Measurements from ENCODE around the gene SCLT1. TPM values are rescaled to one million over a fixed set of nuclear protein-coding genes. Genes with fewer than 3 reads are reported as not detected.
A peak's percentile ranks its signal among the peaks of the same experiment; 100 is the strongest.

The SCLT1 gene
- total and polyA plus RNA-seq, 2 donors, result 16.9 to 45.2 TPM

DNA sequence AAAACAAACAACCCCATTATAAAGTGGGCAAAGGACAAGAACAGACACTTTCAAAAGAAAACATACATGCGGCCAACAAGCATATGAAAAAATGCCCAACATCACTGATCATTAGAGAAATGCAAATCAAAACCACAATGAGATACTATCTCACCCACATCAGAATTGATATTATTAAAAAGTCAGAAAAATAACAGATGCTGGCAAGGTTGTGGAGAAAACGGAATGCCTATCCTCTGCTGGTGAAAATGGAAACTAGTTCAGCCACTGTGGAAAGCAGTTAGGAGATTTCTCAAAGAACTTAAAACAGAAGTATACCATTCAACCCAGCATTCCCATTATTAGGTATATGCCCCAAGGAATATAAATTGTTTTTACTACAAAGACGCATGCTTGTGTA lies 171.4 kb downstream of the SCLT1 start:
- DNase-seq (ENCODE audit: low read depth in 6 of 9, low spot score in 9 of 9), result no peak
- peaks cover 0 to 5% of the 10 kb centered on the region in 2 donors for H3K4me1 ChIP-seq (ENCODE audit: control insufficient read depth in 2 of 2, insufficient read depth in 2 of 2, low read length in 2 of 2)
- no peaks in the 10 kb centered on the region for H3K27me3 ChIP-seq (ENCODE audit: control insufficient read depth in 2 of 2, insufficient read depth in 1 of 2, low read length in 1 of 2)
- no peak overlapping the region for H3K4me3 ChIP-seq (ENCODE audit: low read length in 2 of 2)
- no peak overlapping the region for H3K27ac ChIP-seq (ENCODE audit: low read depth in 1 of 2, low read length in 1 of 2)
- WGBS, result over 99% methylated on average over 3 of the region's 3 CpGs
- H3K36me3 ChIP-seq (ENCODE audit: control insufficient read depth in 2 of 2, insufficient read depth in 2 of 2, low read length in 1 of 2), result peaks cover 0 to 9% of the 10 kb centered on the region in 2 donors
- no peaks in the 10 kb centered on the region for H3K9me3 ChIP-seq (ENCODE audit: control insufficient read depth in 2 of 2, insufficient read depth in 1 of 2, low read length in 1 of 2)

DNA sequence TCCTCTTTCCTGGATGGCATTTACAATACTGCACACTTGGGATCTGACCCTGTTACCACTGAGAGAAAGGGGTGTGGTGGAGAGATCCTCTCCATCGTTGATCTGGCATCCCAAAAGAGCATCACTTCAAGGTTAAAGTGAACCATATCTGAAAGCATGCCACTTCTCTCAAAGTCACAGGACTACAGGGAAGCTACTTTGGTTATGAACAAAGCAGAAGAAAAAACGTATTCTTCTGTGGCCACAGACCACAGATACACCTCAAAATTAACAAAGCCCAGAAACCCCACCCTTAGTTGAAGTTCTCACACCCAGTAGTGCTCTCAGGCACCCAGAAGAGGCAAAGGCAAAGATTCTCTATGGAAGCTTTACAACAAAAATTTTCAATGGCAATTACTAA lies 175.6 kb downstream of the SCLT1 start:
- 6% methylated on average over 2 of the region's 2 CpGs for WGBS
- H3K27ac ChIP-seq (ENCODE audit: low read depth in 1 of 2, low read length in 1 of 2), result no peak overlapping the region

DNA sequence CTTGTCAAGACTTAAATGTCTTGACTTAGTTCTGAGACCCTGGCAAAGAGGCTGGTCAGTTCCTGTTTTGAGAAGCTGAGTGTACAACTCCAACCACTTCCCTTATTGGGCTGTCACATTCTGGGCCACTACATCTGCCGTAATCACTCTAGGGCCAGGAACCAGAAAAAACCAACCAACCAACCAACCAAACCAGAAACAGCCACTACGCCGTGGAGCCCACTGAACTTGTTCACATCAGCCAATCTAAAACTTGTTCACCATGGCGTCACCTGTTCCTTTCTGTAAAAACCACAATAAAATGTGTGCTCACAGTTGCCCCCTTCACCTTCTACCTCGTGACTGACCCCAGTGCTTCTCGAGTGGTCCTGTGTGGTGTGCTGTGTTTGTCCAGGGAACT lies 176.5 kb downstream of the SCLT1 start:
- Histone ChIP-seq H3K36me3 (ENCODE audit: control insufficient read depth in 2 of 2, insufficient read depth in 2 of 2, low read length in 1 of 2) (no peaks in the 10 kb centered on the region), H3K27me3 (ENCODE audit: control insufficient read depth in 2 of 2, insufficient read depth in 1 of 2, low read length in 1 of 2) (no peaks in the 10 kb centered on the region), H3K9me3 (ENCODE audit: control insufficient read depth in 2 of 2, insufficient read depth in 1 of 2, low read length in 1 of 2) (no peaks in the 10 kb centered on the region), H3K27ac (ENCODE audit: low read depth in 1 of 2, low read length in 1 of 2) (no peak overlapping the region), H3K4me3 (ENCODE audit: low read length in 2 of 2) (no peak overlapping the region), H3K4me1 (ENCODE audit: control insufficient read depth in 2 of 2, insufficient read depth in 2 of 2, low read length in 2 of 2) (peaks cover 0 to 5% of the 10 kb centered on the region in 2 donors)
- peak in 1 of 9 donors; percentile 20 for DNase-seq (ENCODE audit: low read depth in 6 of 9, low spot score in 9 of 9)
- 57% methylated on average over 6 of the region's 6 CpGs for WGBS

More for the DNA sequence above, 175.6 kb downstream of the SCLT1 start:
- H3K36me3 ChIP-seq (ENCODE audit: control insufficient read depth in 2 of 2, insufficient read depth in 2 of 2, low read length in 1 of 2), result no peaks in the 10 kb centered on the region
- H3K4me3 ChIP-seq (ENCODE audit: low read length in 2 of 2), result no peak overlapping the region
- H3K9me3 ChIP-seq (ENCODE audit: control insufficient read depth in 2 of 2, insufficient read depth in 1 of 2, low read length in 1 of 2), result no peaks in the 10 kb centered on the region
- peaks cover 0 to 5% of the 10 kb centered on the region in 2 donors for H3K4me1 ChIP-seq (ENCODE audit: control insufficient read depth in 2 of 2, insufficient read depth in 2 of 2, low read length in 2 of 2)
- peak in 2 of 9 donors; percentile 4 to 39 for DNase-seq (ENCODE audit: low read depth in 6 of 9, low spot score in 9 of 9)
- H3K27me3 ChIP-seq (ENCODE audit: control insufficient read depth in 2 of 2, insufficient read depth in 1 of 2, low read length in 1 of 2), result no peaks in the 10 kb centered on the region

DNA sequence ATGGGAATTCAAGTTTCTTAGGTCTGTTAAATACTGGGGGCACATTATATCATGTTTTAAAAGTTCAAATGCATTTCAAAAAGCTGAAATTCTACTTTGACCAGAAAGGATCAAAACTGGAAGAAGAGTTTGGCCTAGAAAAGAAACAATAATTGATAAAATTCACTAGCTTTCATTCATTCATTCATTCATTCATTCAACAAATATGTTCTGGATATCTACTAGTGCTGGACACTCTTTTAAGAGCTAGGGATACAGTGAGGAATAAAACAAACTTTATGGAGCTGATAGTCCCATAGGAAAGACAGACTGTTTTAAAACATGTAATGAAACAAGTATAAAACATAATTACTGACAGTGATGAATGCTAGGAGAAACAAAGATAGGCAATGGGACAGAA lies 177.8 kb downstream of the SCLT1 start:
- Histone ChIP-seq H3K4me3 (ENCODE audit: low read length in 2 of 2) (no peak overlapping the region), H3K9me3 (ENCODE audit: control insufficient read depth in 2 of 2, insufficient read depth in 1 of 2, low read length in 1 of 2) (no peaks in the 10 kb centered on the region), H3K36me3 (ENCODE audit: control insufficient read depth in 2 of 2, insufficient read depth in 2 of 2, low read length in 1 of 2) (no peaks in the 10 kb centered on the region), H3K4me1 (ENCODE audit: control insufficient read depth in 2 of 2, insufficient read depth in 2 of 2, low read length in 2 of 2) (peaks cover 0 to 5% of the 10 kb centered on the region in 2 donors), H3K27ac (ENCODE audit: low read depth in 1 of 2, low read length in 1 of 2) (no peak overlapping the region), H3K27me3 (ENCODE audit: control insufficient read depth in 2 of 2, insufficient read depth in 1 of 2, low read length in 1 of 2) (no peaks in the 10 kb centered on the region)
- no peak for DNase-seq (ENCODE audit: low read depth in 6 of 9, low spot score in 9 of 9)

DNA sequence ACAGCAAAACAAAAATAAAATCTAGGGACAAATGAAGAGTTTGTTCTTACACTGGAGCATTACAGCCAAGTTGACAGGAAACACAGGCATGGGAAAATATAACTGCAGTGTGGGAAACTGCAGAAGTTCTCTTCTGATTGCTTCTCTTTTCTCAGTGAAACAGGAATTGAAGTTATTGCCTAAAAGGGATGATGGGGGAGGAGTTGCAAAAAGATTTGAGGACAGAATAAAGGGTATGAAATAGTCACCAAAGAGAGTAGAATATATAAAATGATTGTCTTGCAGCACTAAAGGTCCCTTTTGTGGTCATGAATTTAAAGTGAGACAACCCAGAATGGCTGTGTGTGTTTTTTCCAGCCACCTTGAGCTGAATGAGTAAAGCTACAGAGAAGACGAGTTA lies 180.1 kb downstream of the SCLT1 start:
- Histone ChIP-seq H3K27ac (ENCODE audit: low read depth in 1 of 2, low read length in 1 of 2) (no peak overlapping the region), H3K27me3 (ENCODE audit: control insufficient read depth in 2 of 2, insufficient read depth in 1 of 2, low read length in 1 of 2) (no peaks in the 10 kb centered on the region), H3K36me3 (ENCODE audit: control insufficient read depth in 2 of 2, insufficient read depth in 2 of 2, low read length in 1 of 2) (no peaks in the 10 kb centered on the region), H3K4me3 (ENCODE audit: low read length in 2 of 2) (no peak overlapping the region), H3K9me3 (ENCODE audit: control insufficient read depth in 2 of 2, insufficient read depth in 1 of 2, low read length in 1 of 2) (no peaks in the 10 kb centered on the region), H3K4me1 (ENCODE audit: control insufficient read depth in 2 of 2, insufficient read depth in 2 of 2, low read length in 2 of 2) (peaks cover 0 to 5% of the 10 kb centered on the region in 2 donors)
- DNase-seq (ENCODE audit: low read depth in 6 of 9, low spot score in 9 of 9), result no peak
- WGBS, result 52% methylated on average over 1 of the region's 1 CpG

DNA sequence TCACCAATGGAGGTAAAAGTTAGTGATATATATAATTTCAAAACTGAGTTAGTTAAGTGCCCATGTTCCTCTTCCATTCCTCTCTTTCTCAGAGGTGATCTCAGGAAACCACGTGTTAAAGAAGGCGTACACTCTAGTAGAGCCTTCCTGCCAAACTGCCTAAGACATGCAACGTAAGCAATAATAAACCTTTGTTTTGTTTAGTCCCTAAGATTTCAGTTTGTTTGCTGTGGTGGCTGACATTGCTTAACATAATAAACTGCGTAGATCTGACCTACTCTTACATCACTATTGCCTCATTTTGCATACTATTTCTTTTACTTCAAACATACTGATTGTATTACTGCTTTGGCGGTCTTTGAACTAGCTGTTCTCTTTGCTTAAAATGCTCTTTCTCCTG lies 184.6 kb downstream of the SCLT1 start:
- H3K36me3 ChIP-seq (ENCODE audit: control insufficient read depth in 2 of 2, insufficient read depth in 2 of 2, low read length in 1 of 2), result peaks cover 0 to 2% of the 10 kb centered on the region in 2 donors
- no peak overlapping the region for H3K4me3 ChIP-seq (ENCODE audit: low read length in 2 of 2)
- 80% methylated on average over 5 of the region's 5 CpGs for WGBS
- no peak overlapping the region for H3K27ac ChIP-seq (ENCODE audit: low read depth in 1 of 2, low read length in 1 of 2)
- no peaks in the 10 kb centered on the region for H3K4me1 ChIP-seq (ENCODE audit: control insufficient read depth in 2 of 2, insufficient read depth in 2 of 2, low read length in 2 of 2)
- no peaks in the 10 kb centered on the region for H3K9me3 ChIP-seq (ENCODE audit: control insufficient read depth in 2 of 2, insufficient read depth in 1 of 2, low read length in 1 of 2)
- H3K27me3 ChIP-seq (ENCODE audit: control insufficient read depth in 2 of 2, insufficient read depth in 1 of 2, low read length in 1 of 2), result no peaks in the 10 kb centered on the region
- no peak for DNase-seq (ENCODE audit: low read depth in 6 of 9, low spot score in 9 of 9)

DNA sequence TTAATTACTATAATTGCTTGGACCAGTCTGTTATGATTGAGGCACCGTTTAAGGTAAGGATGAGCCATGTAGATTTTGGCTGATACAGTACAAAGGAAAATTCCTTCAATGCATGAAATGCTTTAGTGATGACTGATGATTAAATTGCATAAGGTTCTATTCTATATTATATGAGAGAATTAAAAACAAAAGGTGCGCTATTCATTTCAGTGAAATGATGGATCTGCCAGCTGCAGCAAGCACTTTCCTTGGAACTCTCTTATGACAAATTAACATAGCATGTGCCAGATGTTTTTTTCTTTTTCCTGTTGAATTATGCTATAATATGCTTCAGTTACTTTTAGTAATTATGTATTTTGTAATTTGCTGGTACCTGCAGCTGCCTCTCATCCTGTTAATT lies 185.4 kb downstream of the SCLT1 start:
- WGBS, result 95% methylated on average over 2 of the region's 2 CpGs
- Histone ChIP-seq H3K36me3 (ENCODE audit: control insufficient read depth in 2 of 2, insufficient read depth in 2 of 2, low read length in 1 of 2) (peaks cover 0 to 2% of the 10 kb centered on the region in 2 donors), H3K27me3 (ENCODE audit: control insufficient read depth in 2 of 2, insufficient read depth in 1 of 2, low read length in 1 of 2) (no peaks in the 10 kb centered on the region), H3K9me3 (ENCODE audit: control insufficient read depth in 2 of 2, insufficient read depth in 1 of 2, low read length in 1 of 2) (no peaks in the 10 kb centered on the region), H3K4me1 (ENCODE audit: control insufficient read depth in 2 of 2, insufficient read depth in 2 of 2, low read length in 2 of 2) (no peaks in the 10 kb centered on the region), H3K27ac (ENCODE audit: low read depth in 1 of 2, low read length in 1 of 2) (no peak overlapping the region), H3K4me3 (ENCODE audit: low read length in 2 of 2) (no peak overlapping the region)
- DNase-seq (ENCODE audit: low read depth in 6 of 9, low spot score in 9 of 9), result no peak

DNA sequence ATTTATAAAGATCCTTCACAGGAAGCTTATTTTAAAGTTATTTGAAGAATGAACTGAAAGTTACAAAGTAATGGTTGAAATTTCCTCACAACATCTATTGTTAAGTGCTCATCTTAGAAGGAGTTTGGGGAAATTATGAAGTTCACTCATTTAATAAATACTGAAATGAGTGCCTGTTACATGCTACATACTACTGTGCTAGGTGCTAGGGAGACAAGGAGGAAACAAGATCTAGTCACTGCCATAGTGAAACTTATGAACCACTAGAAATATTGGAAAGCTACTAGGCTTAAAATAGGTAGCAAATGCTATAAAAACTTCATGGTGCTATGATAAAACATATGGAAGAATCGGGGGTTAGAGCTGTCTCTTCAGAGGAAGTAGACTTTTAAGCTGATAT lies 186.8 kb downstream of the SCLT1 start:
- 96% methylated on average over 1 of the region's 1 CpG for WGBS
- Histone ChIP-seq H3K27ac (ENCODE audit: low read depth in 1 of 2, low read length in 1 of 2) (no peak overlapping the region), H3K9me3 (ENCODE audit: control insufficient read depth in 2 of 2, insufficient read depth in 1 of 2, low read length in 1 of 2) (no peaks in the 10 kb centered on the region), H3K4me1 (ENCODE audit: control insufficient read depth in 2 of 2, insufficient read depth in 2 of 2, low read length in 2 of 2) (no peaks in the 10 kb centered on the region), H3K4me3 (ENCODE audit: low read length in 2 of 2) (no peak overlapping the region), H3K27me3 (ENCODE audit: control insufficient read depth in 2 of 2, insufficient read depth in 1 of 2, low read length in 1 of 2) (no peaks in the 10 kb centered on the region), H3K36me3 (ENCODE audit: control insufficient read depth in 2 of 2, insufficient read depth in 2 of 2, low read length in 1 of 2) (peaks cover 0 to 2% of the 10 kb centered on the region in 2 donors)
- DNase-seq (ENCODE audit: low read depth in 6 of 9, low spot score in 9 of 9), result no peak

DNA sequence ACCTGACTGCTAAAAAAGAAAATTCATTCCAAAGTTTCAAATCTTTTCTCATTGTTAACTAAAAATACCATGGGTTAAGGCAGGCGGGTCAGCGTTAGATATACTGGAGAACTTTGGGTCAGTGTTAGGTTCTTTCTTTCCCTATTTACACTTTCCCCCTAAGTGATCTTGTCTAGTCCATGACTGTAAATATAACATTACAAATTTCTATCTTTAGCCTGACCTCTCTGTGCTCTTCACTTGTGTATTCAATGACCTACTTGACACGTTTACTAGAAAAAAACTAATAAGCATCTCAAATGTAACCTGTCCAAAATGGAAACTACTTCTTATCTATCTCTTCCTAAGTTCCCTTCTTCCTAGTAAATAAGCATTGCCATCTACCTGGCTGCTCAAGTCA lies 188.5 kb downstream of the SCLT1 start:
- WGBS, result 97% methylated on average over 3 of the region's 3 CpGs
- Histone ChIP-seq H3K27ac (ENCODE audit: low read depth in 1 of 2, low read length in 1 of 2) (no peak overlapping the region), H3K4me3 (ENCODE audit: low read length in 2 of 2) (no peak overlapping the region), H3K27me3 (ENCODE audit: control insufficient read depth in 2 of 2, insufficient read depth in 1 of 2, low read length in 1 of 2) (no peaks in the 10 kb centered on the region), H3K9me3 (ENCODE audit: control insufficient read depth in 2 of 2, insufficient read depth in 1 of 2, low read length in 1 of 2) (no peaks in the 10 kb centered on the region), H3K4me1 (ENCODE audit: control insufficient read depth in 2 of 2, insufficient read depth in 2 of 2, low read length in 2 of 2) (no peaks in the 10 kb centered on the region), H3K36me3 (ENCODE audit: control insufficient read depth in 2 of 2, insufficient read depth in 2 of 2, low read length in 1 of 2) (peaks cover 0 to 2% of the 10 kb centered on the region in 2 donors)
- DNase-seq (ENCODE audit: low read depth in 6 of 9, low spot score in 9 of 9), result no peak

DNA sequence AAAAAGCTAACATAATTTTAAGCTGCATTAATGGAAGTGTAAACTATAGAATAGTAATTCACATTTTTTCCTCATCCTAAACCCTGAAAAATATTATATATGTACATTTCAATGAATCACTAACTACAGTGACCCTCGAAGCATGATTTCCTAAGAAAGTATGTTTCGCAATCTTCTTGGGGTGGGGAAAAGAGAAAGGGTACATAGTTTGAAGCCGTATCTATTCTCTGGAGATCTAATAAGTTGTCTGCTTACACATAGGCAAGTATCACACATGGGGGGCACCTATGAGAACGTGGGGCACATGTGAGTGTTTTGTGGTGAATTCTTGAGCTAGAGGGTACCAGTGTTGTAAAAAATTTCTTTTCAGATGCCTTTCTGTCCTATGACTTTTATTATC lies 212.7 kb downstream of the SCLT1 start:
- Histone ChIP-seq H3K27ac (ENCODE audit: low read depth in 1 of 2, low read length in 1 of 2) (no peak overlapping the region), H3K9me3 (ENCODE audit: control insufficient read depth in 2 of 2, insufficient read depth in 1 of 2, low read length in 1 of 2) (no peaks in the 10 kb centered on the region), H3K27me3 (ENCODE audit: control insufficient read depth in 2 of 2, insufficient read depth in 1 of 2, low read length in 1 of 2) (no peaks in the 10 kb centered on the region), H3K4me1 (ENCODE audit: control insufficient read depth in 2 of 2, insufficient read depth in 2 of 2, low read length in 2 of 2) (no peaks in the 10 kb centered on the region), H3K36me3 (ENCODE audit: control insufficient read depth in 2 of 2, insufficient read depth in 2 of 2, low read length in 1 of 2) (peaks cover 0 to 10% of the 10 kb centered on the region in 2 donors), H3K4me3 (ENCODE audit: low read length in 2 of 2) (no peak overlapping the region)
- 96% methylated on average over 4 of the region's 4 CpGs for WGBS
- no peak for DNase-seq (ENCODE audit: low read depth in 6 of 9, low spot score in 9 of 9)
